ENCODE results near the gene RNMT. TPM values are rescaled to one million over a fixed set of nuclear protein-coding genes. Genes with fewer than 3 reads are reported as not detected.

The RNMT gene
- total RNA-seq, 1 experiment from 2014 or later = 66.3 TPM

- Histone ChIP-seq H2BK5ac (ENCODE audit: insufficient read length, low read length) (no peak overlapping the region), H4K8ac (replicated peaks; ENCODE audit: insufficient read length, low read depth, low read length) (no peak overlapping the region), H2AFZ (ENCODE audit: low read length) (no peak overlapping the region), H2BK15ac (ENCODE audit: low read depth, low read length) (no peak overlapping the region), H2BK12ac (ENCODE audit: insufficient read length, low read depth, low read length) (no peak overlapping the region), H3K23me2 (ENCODE audit: insufficient read length, low read depth, low read length, poor library complexity, severe bottlenecking) (no peaks in the 10 kb centered on the region), H3K9ac (ENCODE audit: extremely low read depth, insufficient read length, low read length) (no peak overlapping the region), H3K23ac (ENCODE audit: insufficient read length, low read depth, low read length) (no peak overlapping the region), H3K4me2 (ENCODE audit: insufficient read depth, insufficient read length, low read length) (no peak overlapping the region), H3K56ac (ENCODE audit: insufficient read length, low read depth, low read length) (no peak overlapping the region), H4K20me1 (ENCODE audit: control insufficient read depth, insufficient read depth, insufficient read length) (no peaks in the 10 kb centered on the region), H3K27me3 (ENCODE audit: insufficient read depth, low read length) (no peaks in the 10 kb centered on the region), H2AK5ac (ENCODE audit: insufficient read length, low read length) (no peak overlapping the region), H3K18ac (ENCODE audit: insufficient read length, low read depth, low read length) (no peak overlapping the region), H3K4ac (ENCODE audit: low read depth, low read length) (no peak overlapping the region), H3K79me2 (ENCODE audit: insufficient read depth, low read length) (peaks cover 10% of the 10 kb centered on the region; the same call in 1 of the 2 replicates), H3K4me1 (ENCODE audit: insufficient read depth, low read length) (no peaks in the 10 kb centered on the region), H4K91ac (ENCODE audit: insufficient read length, low read depth, low read length) (no peak overlapping the region), H4K5ac (ENCODE audit: insufficient read length, low read depth, low read length) (no peak overlapping the region), H2BK120ac (ENCODE audit: low read depth, low read length, poor library complexity, severe bottlenecking) (no peak overlapping the region), H3K14ac (ENCODE audit: insufficient read depth, low read length) (no peak overlapping the region), H2BK20ac (ENCODE audit: low read depth, low read length, poor library complexity, severe bottlenecking) (no peak overlapping the region), H3K79me1 (ENCODE audit: insufficient read depth, low read depth, low read length, poor library complexity, severe bottlenecking) (peaks cover 13% of the 10 kb centered on the region), H3T11ph (ENCODE audit: low read length) (no peak overlapping the region), H3K27ac (ENCODE audit: insufficient read length, low read depth, low read length) (no peak overlapping the region), H3K9me3 (ENCODE audit: control insufficient read depth, low read depth, low read length) (peaks cover 21% of the 10 kb centered on the region)
- Mint-ChIP-seq H3K4me1 (no peaks in the 10 kb centered on the region), H3K36me3 (ENCODE audit: insufficient read depth in 1 of 3, low read depth in 3 of 3) (peaks cover 46 to 66% (median 62%) of the 10 kb centered on the region in 3 experiments), H3K4me3 (no peak overlapping the region), H3K27me3 (ENCODE audit: low read depth) (no peaks in the 10 kb centered on the region), H3K27ac (no peak overlapping the region), H3K9me3 (peaks cover 56 to 78% of the 10 kb centered on the region in 2 experiments)
- no CpG with 5 or more reads among the region's 1 CpG for WGBS (ENCODE audit: extremely low coverage, insufficient read length, low lambda C conversion rate)
- no peak for TF ChIP-seq CTCF (conservative IDR thresholded peaks at IDR 0.05)
- DNase-seq = no peak
Observed at GRCh38 chr18:13703899-13704298, 22.6 kb upstream of the RNMT start.
